HG03575 (cell line): ENCODE measurements around the gene APBA1.

Experiments used
- ATAC-seq: cut with Tn5 transposase; IDR thresholded peaks from one replicate; pipeline ENCODE4 v1.9.1; 2021; ENCODE audit not compliant: unreplicated experiment, insufficient number of reproducible peaks, low FRiP score; ENCODE audit errors: extremely low read depth

The APBA1 gene

GRCh38 chr9:69499959-69500358 is 172.2 kb downstream of the APBA1 start:
- no peak for ATAC-seq

GRCh38 chr9:69499407-69499806 is 172.8 kb downstream of the APBA1 start:
- no peak for ATAC-seq

- no peak for ATAC-seq
Observed at GRCh38 chr9:69498470-69498869, 173.7 kb downstream of the APBA1 start.

- ATAC-seq = no peak
Observed at GRCh38 chr9:69497816-69498215, 174.4 kb downstream of the APBA1 start.

GRCh38 chr9:69496846-69497450 is 175.2 kb downstream of the APBA1 start:
- no peak for ATAC-seq

- no peak for ATAC-seq
Observed at GRCh38 chr9:69495296-69495695, 176.9 kb downstream of the APBA1 start.

GRCh38 chr9:69494763-69495162 is 177.4 kb downstream of the APBA1 start:
- no peak for ATAC-seq

- no peak for ATAC-seq
Observed at GRCh38 chr9:69494208-69494607, 178.0 kb downstream of the APBA1 start.

GRCh38 chr9:69486498-69486897 is 185.7 kb downstream of the APBA1 start:
- ATAC-seq = no peak

- no peak for ATAC-seq
Observed at GRCh38 chr9:69485466-69485865, 186.7 kb downstream of the APBA1 start.

- no peak for ATAC-seq
Observed at GRCh38 chr9:69483886-69484422, 188.2 kb downstream of the APBA1 start.

GRCh38 chr9:69476797-69477196 is 195.4 kb downstream of the APBA1 start:
- ATAC-seq = no peak

GRCh38 chr9:69476016-69476415 is 196.2 kb downstream of the APBA1 start:
- no peak for ATAC-seq

GRCh38 chr9:69474821-69475220 is 197.3 kb downstream of the APBA1 start:
- ATAC-seq = no peak

GRCh38 chr9:69472101-69472620 is 200.0 kb downstream of the APBA1 start:
- no peak for ATAC-seq

GRCh38 chr9:69471433-69471832 is 200.7 kb downstream of the APBA1 start:
- ATAC-seq = no peak

- no peak for ATAC-seq
Observed at GRCh38 chr9:69470186-69470977, 201.8 kb downstream of the APBA1 start.

- ATAC-seq = no peak
Observed at GRCh38 chr9:69469136-69469535, 203.0 kb downstream of the APBA1 start.

- no peak for ATAC-seq
Observed at GRCh38 chr9:69468380-69468779, 203.8 kb downstream of the APBA1 start.

- no peak for ATAC-seq
Observed at GRCh38 chr9:69466151-69466550, 206.0 kb downstream of the APBA1 start.
